B cell (primary cell): Measurements from ENCODE around the gene KDM7A. TPM values are rescaled to one million over a fixed set of nuclear protein-coding genes. Genes with fewer than 3 reads are reported as not detected.

Experiments used
- ATAC-seq: fragments of 200-7000 bp; cut with Tn5 transposase; one replicate; pipeline ENCODE4 v1.10.0; 2021; ENCODE audit warnings: low read depth, mild to moderate bottlenecking, moderate number of reproducible peaks, moderate library complexity
- CTCF ChIA-PET: fragments of 350-600 bp; sonication (Branson Sonifier 250); formaldehyde crosslinking; loops from one replicate; lab custom pipeline; 2021; ENCODE audit warnings: antibody characterized with exemption, inconsistent platforms; lab: Charles Lee
- POLR2A ChIA-PET: fragments of 350-600 bp; sonication (Branson Sonifier 250); formaldehyde crosslinking; loops from one replicate; lab custom pipeline; 2021; ENCODE audit warnings: antibody characterized with exemption; lab: Charles Lee
- DNase-seq: peaks from one replicate; pipeline ENCODE4 v3.0.0; 2013
- H2AFZ ChIP-seq: 2 replicates; pipeline ENCODE4 v1.6.1; 2012; ENCODE audit warnings: mild to moderate bottlenecking, low read depth, low read length; ENCODE audit not compliant: insufficient read depth, poor library complexity, severe bottlenecking
- H3K27ac ChIP-seq, 2 donors: 1 replicate in 1 of 2; 2 replicates in 1 of 2; pipeline ENCODE4 v1.5.1; 2012 to 2013; ENCODE audit warnings: low read length in 2 of 2, mild to moderate bottlenecking in 2 of 2, moderate library complexity in 1 of 2
- H3K27me3 ChIP-seq, 4 experiments: fragments of 200-600 bp in 1 of 4; sonication (generic) in 1 of 4; replicated peaks in 1 of 4; 1 replicate in 2 of 4; 2 replicates in 2 of 4; pipeline versions ENCODE4 v1.6.1 to v1.7.0; 2013 to 2016; ENCODE audit warnings: low read length in 3 of 4, mild to moderate bottlenecking in 2 of 4, mixed read lengths in 1 of 4, moderate library complexity in 1 of 4; ENCODE audit not compliant: insufficient read depth in 4 of 4, control insufficient read depth in 3 of 4; ENCODE audit errors: control extremely low read depth in 1 of 4
- H3K36me3 ChIP-seq, 2 experiments: replicated peaks in 1 of 2; 1 replicate in 1 of 2; 2 replicates in 1 of 2; pipeline versions ENCODE4 v1.6.1 to v1.7.1; 2013; ENCODE audit warnings: low read length in 1 of 2; ENCODE audit not compliant: insufficient read depth in 2 of 2, control insufficient read depth in 1 of 2; ENCODE audit errors: control extremely low read depth in 1 of 2, extremely low read depth in 1 of 2
- H3K4me1 ChIP-seq, 2 donors: fragments of 200-600 bp in 1 of 2; sonication (generic) in 1 of 2; 1 replicate in 1 of 2; 2 replicates in 1 of 2; pipeline versions ENCODE4 v1.5.1 to v1.6.1; 2013 to 2017; ENCODE audit warnings: low read length in 2 of 2; ENCODE audit not compliant: control insufficient read depth in 2 of 2, insufficient read depth in 2 of 2
- H3K4me2 ChIP-seq: replicated peaks from 2 replicates; pipeline ENCODE3; 2012; ENCODE audit warnings: mild to moderate bottlenecking, low read depth, low read length; ENCODE audit not compliant: poor library complexity, severe bottlenecking
- H3K4me3 ChIP-seq, 5 experiments: fragments of 200-600 bp in 1 of 5; sonication (generic) in 1 of 5; 1 replicate in 3 of 5; 2 replicates in 2 of 5; pipeline versions ENCODE4 v1.5.1 to v1.7.0; 2011 to 2016; ENCODE audit warnings: low read length in 4 of 5, mild to moderate bottlenecking in 4 of 5, low read depth in 2 of 5, control low read depth in 1 of 5, moderate library complexity in 1 of 5; ENCODE audit not compliant: insufficient read depth in 1 of 5; ENCODE audit errors: control extremely low read depth in 1 of 5, extremely low read depth in 1 of 5
- H3K79me2 ChIP-seq: fragments of 200-600 bp; sonication (generic); one replicate; pipeline ENCODE4 v1.6.0; 2016; ENCODE audit warnings: low read length; ENCODE audit not compliant: control insufficient read depth, insufficient read depth
- H3K9ac ChIP-seq: fragments of 200-600 bp; sonication (generic); 2 replicates; pipeline ENCODE4 v1.6.1; 2017; ENCODE audit warnings: mild to moderate bottlenecking, low read length, moderate library complexity
- H3K9me3 ChIP-seq, 3 donors: one replicate each; pipeline versions ENCODE4 v1.6.1 to v1.7.1; 2013; ENCODE audit warnings: low read length in 2 of 3; ENCODE audit not compliant: control insufficient read depth in 2 of 3, insufficient read depth in 1 of 3; ENCODE audit errors: control extremely low read depth in 1 of 3
- H4K20me1 ChIP-seq: 2 replicates; pipeline ENCODE4 v1.6.0; 2012; ENCODE audit warnings: mild to moderate bottlenecking, low read length; ENCODE audit not compliant: insufficient read depth, control insufficient read depth, poor library complexity, severe bottlenecking
- H3K27ac Mint-ChIP-seq: one replicate; pipeline ENCODE4 v1.8.0; 2021; ENCODE audit warnings: mixed read lengths
- H3K27me3 Mint-ChIP-seq: one replicate; pipeline ENCODE4 v1.8.0; 2021; ENCODE audit warnings: mixed read lengths
- H3K4me1 Mint-ChIP-seq: one replicate; pipeline ENCODE4 v1.8.0; 2021; ENCODE audit warnings: mixed read lengths
- H3K4me3 Mint-ChIP-seq: one replicate; pipeline ENCODE4 v1.8.0; 2021; ENCODE audit warnings: mixed read lengths
- H3K9me3 Mint-ChIP-seq: one replicate; pipeline ENCODE4 v1.8.0; 2022; ENCODE audit warnings: mixed read lengths; ENCODE audit not compliant: insufficient read depth
- EZH2 ChIP-seq: IDR thresholded peaks from 2 replicates; pipeline ENCODE4 v1.6.1; 2012; ENCODE audit warnings: borderline replicate concordance, low read depth, mild to moderate bottlenecking, moderate library complexity, low read length; ENCODE audit not compliant: insufficient read depth, poor library complexity, severe bottlenecking
- WGBS: methylation state at CpG from one replicate; pipeline ENCODE4 v1.1.5; 2013; ENCODE audit warnings: missing lambda C conversion rate; ENCODE audit not compliant: insufficient coverage; 5-methylcytosine and 5-hydroxymethylcytosine counted together
- intact Hi-C: fragments of 100-400 bp; cut with micrococcal nuclease; formaldehyde crosslinking; loops from one replicate; pipeline ENCODE4 v1.10.0; 2022
- polyA plus RNA-seq: library from polyadenylated mRNA; depleted of rRNA; stranded (reverse); fragments of >200 nt; gene quantifications from 2 replicates; pipeline ENCODE4 v1.2.3, GENCODE V29; 2012
- total RNA-seq, 2 donors: library from RNA; stranded (reverse); fragments of 120-200 nt in 1 of 2; gene quantifications; 1 replicate in 1 of 2; 2 replicates in 1 of 2; pipeline versions ENCODE4 v1.2.3 to v1.2.4, GENCODE V29; 2013 to 2022
- TF ChIP-seq, protein P1 (sequence below): fragments of 200-600 bp; IDR thresholded peaks from one replicate; pipeline ENCODE4 v1.8.0; 2022; ENCODE audit warnings: antibody characterized with exemption, mild to moderate bottlenecking

The KDM7A gene
- total and polyA plus RNA-seq, 2 donors (not counting 1 experiment from before 2014, with no cell fraction given), result 16.1 to 50.8 TPM

DNA sequence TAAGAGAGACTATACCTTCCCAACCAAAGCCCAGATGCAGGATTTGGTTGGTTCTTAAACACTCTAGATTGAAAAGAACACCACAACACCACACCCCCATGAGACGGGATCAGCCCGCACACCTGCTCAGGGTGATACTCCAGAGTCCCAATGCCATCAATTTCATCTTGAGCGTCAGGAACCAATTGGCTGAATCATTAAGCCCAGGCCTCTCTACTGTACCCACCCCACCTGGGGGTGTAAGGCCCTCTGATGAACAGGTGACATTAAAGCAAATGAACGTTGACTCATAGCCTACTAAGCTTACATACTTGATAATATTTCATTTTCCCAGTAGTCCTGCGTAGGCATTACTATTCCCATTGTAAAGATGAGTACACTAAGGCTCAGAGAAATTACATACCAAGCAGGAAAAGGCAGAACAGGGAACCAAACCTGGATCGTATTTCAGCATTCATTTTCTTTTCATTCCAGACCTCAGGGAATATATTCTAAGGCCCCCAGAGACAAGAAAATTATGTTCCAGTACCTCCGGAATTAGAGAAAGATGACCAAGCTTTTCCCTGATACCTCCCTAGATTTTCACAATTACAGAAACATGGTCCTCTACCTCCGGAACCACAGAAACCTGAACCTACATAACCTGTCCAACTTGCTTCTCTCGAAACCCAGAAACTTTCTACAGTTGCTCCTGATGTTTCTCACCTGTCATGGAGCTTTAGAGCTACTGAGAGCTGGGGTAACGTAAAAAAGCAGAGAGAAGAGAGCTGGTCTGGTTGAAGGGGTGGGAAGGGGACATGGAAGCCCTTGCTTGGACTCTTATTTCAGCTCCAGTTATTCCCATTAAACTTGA lies 43.1 kb upstream of the KDM7A start:
- Histone ChIP-seq H3K27ac (no peak overlapping the region), H3K4me1 (peaks cover 39 to 45% of the 10 kb centered on the region in 2 donors), H3K79me2 (no peaks in the 10 kb centered on the region), H3K4me2 (no peak overlapping the region), H3K9me3 (peaks cover 0 to 9% (median 1%) of the 10 kb centered on the region in 3 donors), H4K20me1 (no peaks in the 10 kb centered on the region), H3K9ac (no peak overlapping the region), H2AFZ (no peak overlapping the region), H3K27me3 (no peaks in the 10 kb centered on the region), H3K4me3 (no peak overlapping the region), H3K36me3 (no peaks in the 10 kb centered on the region)
- intact Hi-C loops, result no loop called here
- H3K27ac Mint-ChIP-seq, result no peak overlapping the region
- no peak for TF ChIP-seq EZH2
- TF ChIP-seq, protein P1, sequence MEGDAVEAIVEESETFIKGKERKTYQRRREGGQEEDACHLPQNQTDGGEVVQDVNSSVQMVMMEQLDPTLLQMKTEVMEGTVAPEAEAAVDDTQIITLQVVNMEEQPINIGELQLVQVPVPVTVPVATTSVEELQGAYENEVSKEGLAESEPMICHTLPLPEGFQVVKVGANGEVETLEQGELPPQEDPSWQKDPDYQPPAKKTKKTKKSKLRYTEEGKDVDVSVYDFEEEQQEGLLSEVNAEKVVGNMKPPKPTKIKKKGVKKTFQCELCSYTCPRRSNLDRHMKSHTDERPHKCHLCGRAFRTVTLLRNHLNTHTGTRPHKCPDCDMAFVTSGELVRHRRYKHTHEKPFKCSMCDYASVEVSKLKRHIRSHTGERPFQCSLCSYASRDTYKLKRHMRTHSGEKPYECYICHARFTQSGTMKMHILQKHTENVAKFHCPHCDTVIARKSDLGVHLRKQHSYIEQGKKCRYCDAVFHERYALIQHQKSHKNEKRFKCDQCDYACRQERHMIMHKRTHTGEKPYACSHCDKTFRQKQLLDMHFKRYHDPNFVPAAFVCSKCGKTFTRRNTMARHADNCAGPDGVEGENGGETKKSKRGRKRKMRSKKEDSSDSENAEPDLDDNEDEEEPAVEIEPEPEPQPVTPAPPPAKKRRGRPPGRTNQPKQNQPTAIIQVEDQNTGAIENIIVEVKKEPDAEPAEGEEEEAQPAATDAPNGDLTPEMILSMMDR, result no peak
- DNase-seq, result no peak
- H3K9me3 Mint-ChIP-seq, result no peaks in the 10 kb centered on the region
- POLR2A ChIA-PET, result interaction anchor here (0.7 to 2.3 kb wide), 5 partner anchors 9 to 1124 kb away, joined by 4 to 11 read pairs (median 5); partner anchors contain the start of gene KDM7A
- CTCF ChIA-PET, result interaction anchor here (0.6 to 2.9 kb wide), 4 partner anchors 9 to 161 kb away, joined by 3 to 9 read pairs (median 4); no protein-coding TSS in a partner anchor
- WGBS, result 93% methylated on average over 7 of the region's 10 CpGs
- ATAC-seq, result no peak
- H3K4me3 Mint-ChIP-seq, result no peak overlapping the region
- H3K4me1 Mint-ChIP-seq, result peaks cover 45% of the 10 kb centered on the region
- H3K27me3 Mint-ChIP-seq, result no peaks in the 10 kb centered on the region

DNA sequence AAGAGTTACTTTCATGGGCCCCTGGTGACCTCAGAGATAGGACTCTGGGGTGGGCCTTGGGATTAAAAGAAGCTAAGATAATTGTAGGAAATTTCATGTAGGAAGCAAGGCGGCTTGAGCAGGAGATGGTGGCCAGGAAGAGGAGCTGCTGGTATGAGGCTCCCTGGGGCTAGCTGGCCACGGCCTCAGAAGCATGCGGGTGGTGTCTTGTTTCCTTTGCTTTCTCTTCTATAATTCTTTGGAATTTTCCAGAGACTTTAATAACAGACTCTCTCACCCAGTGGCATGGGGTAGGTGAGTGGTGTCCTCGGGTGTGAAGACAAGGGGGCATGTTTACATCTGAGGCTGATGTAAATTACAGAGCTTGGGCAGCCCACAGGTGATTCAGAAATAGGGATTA lies 41.9 kb upstream of the KDM7A start:
- TF ChIP-seq EZH2, result no peak
- TF ChIP-seq, protein P1, result no peak
- Histone ChIP-seq H3K27ac (no peak overlapping the region), H3K4me1 (peaks cover 39 to 45% of the 10 kb centered on the region in 2 donors), H3K79me2 (no peaks in the 10 kb centered on the region), H3K27me3 (no peaks in the 10 kb centered on the region), H3K36me3 (no peaks in the 10 kb centered on the region), H3K4me3 (no peak overlapping the region), H4K20me1 (no peaks in the 10 kb centered on the region), H2AFZ (no peak overlapping the region), H3K4me2 (no peak overlapping the region), H3K9me3 (peaks cover 0 to 9% (median 1%) of the 10 kb centered on the region in 3 donors), H3K9ac (no peak overlapping the region)
- intact Hi-C loops, result no loop called here
- peaks cover 48% of the 10 kb centered on the region for H3K4me1 Mint-ChIP-seq
- H3K27ac Mint-ChIP-seq, result no peak overlapping the region
- no peak overlapping the region for H3K4me3 Mint-ChIP-seq
- WGBS, result 85% methylated on average over 2 of the region's 4 CpGs
- CTCF ChIA-PET, result no interaction called here
- POLR2A ChIA-PET, result interaction anchor here (1.3 to 1.7 kb wide), 2 partner anchors 8 to 10 kb away, joined by 3 to 4 read pairs; no protein-coding TSS in a partner anchor
- H3K9me3 Mint-ChIP-seq, result no peaks in the 10 kb centered on the region
- ATAC-seq (no peak), DNase-seq (no peak)
- H3K27me3 Mint-ChIP-seq, result no peaks in the 10 kb centered on the region
